HCT116 (cell line): Measurements from ENCODE around the gene COLEC11. TPM values are rescaled to one million over a fixed set of nuclear protein-coding genes. Genes with fewer than 3 reads are reported as not detected.

Experiments
- ATAC-seq: fragments of 200-7000 bp; cut with Tn5 transposase; 2 replicates; pipeline ENCODE4 v1.9.1; 2020; ENCODE audit warnings: mild to moderate bottlenecking, moderate library complexity
- BruUV-seq: library from RNA; stranded (reverse); fragments of 400-500 nt; replicated peaks from 2 replicates; lab custom pipeline; 2021; lab: Mats Ljungman, UMichigan
- CTCF ChIA-PET: fragments of 300-600 bp; sonication (Branson Sonifier 250); formaldehyde crosslinking; loops from one replicate; lab custom pipeline; 2021; ENCODE audit warnings: antibody characterized with exemption; lab: Charles Lee
- POLR2A ChIA-PET: fragments of 300-600, 350-600 bp; sonication (Branson Sonifier 250); formaldehyde crosslinking; loops from one replicate; lab custom pipeline; 2021; ENCODE audit warnings: antibody characterized with exemption; lab: Charles Lee
- RAD21 ChIA-PET, 2 experiments: fragments of 300-600 bp; sonication (Branson Sonifier 250); formaldehyde crosslinking; loops; one replicate each; lab custom pipeline; 2023; ENCODE audit warnings: low total read pairs in 2 of 2; ENCODE audit not compliant: uncharacterized antibody in 2 of 2, unreplicated experiment in 2 of 2, low non-redundant PET in 1 of 2; lab: Charles Lee
- DNase-seq: peaks from one replicate; pipeline ENCODE4 v3.0.0-alpha.2; 2010; ENCODE audit warnings: low read depth, low spot score
- H2AFZ ChIP-seq: fragments of 200-600 bp; shearing (Covaris generic), sonication (generic); 2 replicates; pipeline ENCODE4 v1.6.1; 2017; ENCODE audit warnings: low read depth, mixed run types, mixed read lengths, antibody characterized with exemption, low read length; ENCODE audit not compliant: poor library complexity, severe bottlenecking
- H3K27ac ChIP-seq: 2 replicates; pipeline ENCODE4 v1.5.1; 2012; ENCODE audit warnings: low read depth, low read length
- H3K27me3 ChIP-seq: fragments of 200-600 bp; sonication (generic); 2 replicates; pipeline ENCODE4 v1.6.1; 2016; ENCODE audit warnings: mixed run types, low read length, mixed read lengths; ENCODE audit not compliant: insufficient read depth
- H3K36me3 ChIP-seq, 2 experiments: fragments of 200-500 bp in 1 of 2; fragments of 200-600 bp in 1 of 2; sonication (Bioruptor generic) in 1 of 2; sonication (generic) in 1 of 2; 2 replicates each; pipeline versions ENCODE4 v1.5.1 to v1.6.1; 2014 to 2016; ENCODE audit warnings: low read length in 2 of 2, inconsistent platforms in 1 of 2, mixed read lengths in 1 of 2, mixed run types in 1 of 2; ENCODE audit not compliant: insufficient read depth in 2 of 2, control insufficient read depth in 1 of 2
- H3K4me1 ChIP-seq, 2 experiments: fragments of 200-600 bp in 1 of 2; sonication (generic) in 1 of 2; 2 replicates each; pipeline versions ENCODE4 v1.5.1 to v1.6.1; 2012 to 2017; ENCODE audit warnings: low read length in 2 of 2, inconsistent platforms in 1 of 2, mild to moderate bottlenecking in 1 of 2, mixed read lengths in 1 of 2, mixed run types in 1 of 2, moderate library complexity in 1 of 2; ENCODE audit not compliant: insufficient read depth in 2 of 2, control insufficient read depth in 1 of 2
- H3K4me2 ChIP-seq: fragments of 200-600 bp; sonication (generic); 2 replicates; pipeline ENCODE4 v1.6.1; 2017; ENCODE audit warnings: mixed run types, low read length, mixed read lengths
- H3K4me3 ChIP-seq, 2 experiments: fragments of 200-600 bp in 1 of 2; sonication (generic) in 1 of 2; replicated peaks in 1 of 2; 2 replicates each; pipeline ENCODE4 v1.5.1; 2011 to 2016; ENCODE audit warnings: low read length in 2 of 2, control low read depth in 1 of 2, low read depth in 1 of 2, mild to moderate bottlenecking in 1 of 2, mixed read lengths in 1 of 2, mixed run types in 1 of 2
- H3K79me2 ChIP-seq: fragments of 200-600 bp; sonication (generic); 2 replicates; pipeline ENCODE4 v1.6.1; 2017; ENCODE audit warnings: mild to moderate bottlenecking, mixed run types, low read length, moderate library complexity, mixed read lengths; ENCODE audit not compliant: insufficient read depth
- H3K9ac ChIP-seq: fragments of 200-600 bp; sonication (generic); 2 replicates; pipeline ENCODE4 v1.6.1; 2016; ENCODE audit warnings: low read length, mixed read lengths
- H3K9me2 ChIP-seq: fragments of 200-600 bp; sonication (generic), shearing (Covaris generic); 2 replicates; pipeline ENCODE4 v1.6.1; 2017; ENCODE audit warnings: mixed run types, mild to moderate bottlenecking, moderate library complexity; ENCODE audit not compliant: insufficient read depth
- H3K9me3 ChIP-seq, 2 experiments: fragments of 200-500 bp in 1 of 2; fragments of 200-600 bp in 1 of 2; sonication (Bioruptor generic) in 1 of 2; sonication (generic) in 1 of 2; 2 replicates each; pipeline ENCODE4 v1.6.1; 2014 to 2017; ENCODE audit warnings: low read length in 2 of 2, mixed read lengths in 2 of 2, inconsistent platforms in 1 of 2, low read depth in 1 of 2, mild to moderate bottlenecking in 1 of 2, mixed run types in 1 of 2, moderate library complexity in 1 of 2; ENCODE audit not compliant: control insufficient read depth in 1 of 2, insufficient read depth in 1 of 2
- H4K20me1 ChIP-seq: fragments of 200-600 bp; sonication (generic), shearing (Covaris generic); 2 replicates; pipeline ENCODE4 v1.6.1; 2017; ENCODE audit warnings: mixed run types, mild to moderate bottlenecking, moderate library complexity; ENCODE audit not compliant: insufficient read depth
- CBX3 ChIP-seq: IDR thresholded peaks from 2 replicates; pipeline ENCODE4 v1.6.1; 2012; ENCODE audit warnings: low read depth
- CEBPB ChIP-seq: IDR thresholded peaks from 2 replicates; pipeline ENCODE4 v1.6.1; 2012; ENCODE audit warnings: low read depth
- EGR1 ChIP-seq: IDR thresholded peaks from 2 replicates; pipeline ENCODE4 v1.6.1; 2012; ENCODE audit warnings: low read depth
- EZH2 ChIP-seq: fragments of 200-600 bp; sonication (generic); IDR thresholded peaks from 2 replicates; pipeline ENCODE4 v1.6.1; 2017; ENCODE audit warnings: antibody characterized with exemption, mixed run types
- EZH2phosphoT487 ChIP-seq: fragments of 200-600 bp; IDR thresholded peaks from 2 replicates; pipeline ENCODE4 v1.6.1; 2018; ENCODE audit warnings: antibody characterized with exemption, borderline replicate concordance
- FOSL1 ChIP-seq: IDR thresholded peaks from 2 replicates; pipeline ENCODE4 v1.6.1; 2012; ENCODE audit warnings: low read depth
- JUND ChIP-seq: IDR thresholded peaks from 2 replicates; pipeline ENCODE4 v1.6.1; 2012
- POLR2A ChIP-seq: IDR thresholded peaks from 2 replicates; pipeline ENCODE4 v1.7.0; 2011; ENCODE audit warnings: borderline replicate concordance; ENCODE audit not compliant: insufficient read depth, insufficient read length; ENCODE audit errors: extremely low read depth
- POLR2AphosphoS5 ChIP-seq: IDR thresholded peaks from 2 replicates; pipeline ENCODE4 v1.6.1; 2011; ENCODE audit warnings: mild to moderate bottlenecking, low read depth, low read length, moderate library complexity
- RAD21 ChIP-seq: IDR thresholded peaks from 2 replicates; pipeline ENCODE4 v1.6.1; 2012; ENCODE audit warnings: low read depth, mild to moderate bottlenecking
- SIN3A ChIP-seq: IDR thresholded peaks from 2 replicates; pipeline ENCODE4 v1.6.1; 2012; ENCODE audit warnings: low read depth
- SP1 ChIP-seq: IDR thresholded peaks from 2 replicates; pipeline ENCODE4 v1.6.1; 2012; ENCODE audit warnings: low read depth
- SRF ChIP-seq: IDR thresholded peaks from 2 replicates; pipeline ENCODE4 v1.6.1; 2012; ENCODE audit warnings: low read depth
- TCF7L2 ChIP-seq: IDR thresholded peaks from 2 replicates; pipeline ENCODE4 v1.7.0; 2011; ENCODE audit warnings: borderline replicate concordance, inconsistent platforms; ENCODE audit not compliant: insufficient read depth, insufficient read length; ENCODE audit errors: extremely low read depth
- YY1 ChIP-seq: IDR thresholded peaks from 2 replicates; pipeline ENCODE4 v1.6.1; 2011; ENCODE audit warnings: low read length, low read depth, moderate library complexity, mild to moderate bottlenecking; ENCODE audit not compliant: insufficient replicate concordance; ENCODE audit errors: extremely low read depth
- ZFX ChIP-seq: fragments of 450-650 bp; IDR thresholded peaks from 2 replicates; pipeline ENCODE4 v1.6.1; 2017
- ZNF274 ChIP-seq: fragments of 200-500 bp; sonication (Bioruptor generic); IDR thresholded peaks from 2 replicates; pipeline ENCODE4 v1.6.1; 2014; ENCODE audit warnings: mild to moderate bottlenecking, low read depth, low read length, inconsistent platforms
- intact Hi-C: fragments of 100-400 bp; cut with micrococcal nuclease; formaldehyde crosslinking; loops from 2 replicates; pipeline ENCODE4 v1.10.0; 2022
- total RNA-seq: library from RNA; stranded (reverse); gene quantifications from one replicate; pipeline ENCODE4 v1.2.1, GENCODE V29; 2021; ENCODE audit not compliant: unreplicated experiment
- TF ChIP-seq, protein P1 (sequence below): IDR thresholded peaks from 2 replicates; pipeline ENCODE4 v1.6.1; 2011; ENCODE audit warnings: mild to moderate bottlenecking, low read length, moderate library complexity; ENCODE audit not compliant: insufficient replicate concordance; ENCODE audit errors: extremely low read depth
- TF ChIP-seq, protein P2 (sequence below): IDR thresholded peaks from 2 replicates; pipeline ENCODE4 v1.6.1; 2012
- TF ChIP-seq, protein P3 (sequence below): IDR thresholded peaks from 2 replicates; pipeline ENCODE4 v1.6.1; 2012; ENCODE audit warnings: low read depth
- TF ChIP-seq, protein P4 (sequence below): IDR thresholded peaks from 2 replicates; pipeline ENCODE4 v1.6.1; 2012
- TF ChIP-seq, protein P5 (sequence below), 3 experiments: fragments of 200-600 bp in 1 of 3; sonication (generic) in 1 of 3; IDR thresholded peaks in 2 of 3; conservative IDR thresholded peaks in 1 of 3; 2 replicates each; pipeline ENCODE4 v1.5.1; 2012 to 2017; ENCODE audit warnings: low read depth in 2 of 3, low read length in 2 of 3, antibody characterized with exemption in 1 of 3, borderline replicate concordance in 1 of 3, control low read depth in 1 of 3, mild to moderate bottlenecking in 1 of 3, mixed read lengths in 1 of 3, mixed run types in 1 of 3, moderate library complexity in 1 of 3; ENCODE audit not compliant: insufficient read depth in 1 of 3

The COLEC11 gene
- total RNA-seq, 1 experiment from 2014 or later, result 0.15 TPM

DNA sequence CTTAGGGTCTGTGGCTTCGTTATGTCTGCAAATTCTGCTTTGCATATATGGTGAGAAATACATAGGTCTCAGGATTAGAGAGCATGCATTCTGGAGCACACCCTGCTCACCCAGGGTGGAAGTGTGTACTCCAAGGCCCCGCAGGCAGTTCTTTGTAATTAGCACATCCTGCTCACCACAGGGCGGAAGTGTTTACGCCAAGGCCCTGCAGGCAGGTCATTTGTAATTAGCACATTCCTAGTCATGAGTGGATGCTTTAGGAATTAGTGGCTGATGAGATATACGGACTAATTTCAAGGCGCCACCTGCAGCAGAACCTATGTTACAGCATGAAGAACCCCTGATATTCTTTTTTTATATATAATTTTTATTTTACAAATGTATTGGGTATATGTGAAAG, 67.3 kb downstream of the COLEC11 start:
- Histone ChIP-seq H3K9me3 (no peaks in the 10 kb centered on the region), H3K36me3 (no peaks in the 10 kb centered on the region), H3K27me3 (no peaks in the 10 kb centered on the region), H3K9me2 (no peaks in the 10 kb centered on the region), H3K4me2 (peak overlapping the region; percentile 47), H3K79me2 (no peaks in the 10 kb centered on the region), H3K4me1 (peaks cover 16 to 39% of the 10 kb centered on the region in 2 experiments), H3K27ac (no peak overlapping the region), H3K9ac (no peak overlapping the region), H3K4me3 (no peak overlapping the region), H2AFZ (peak overlapping the region; percentile 30), H4K20me1 (no peaks in the 10 kb centered on the region)
- intact Hi-C loops, result no loop called here
- peak; percentile 21 for DNase-seq
- ChIA-PET POLR2A (no interaction called here), CTCF (no interaction called here), RAD21 (no interaction called here)
- BruUV-seq, result no TSS peak
- ATAC-seq, result peak; percentile 44
- TF ChIP-seq POLR2AphosphoS5 (no peak), ZNF274 (no peak), FOSL1 (0 out of 2 replicates have a peak, but pooled peaks have one; percentile 13), CBX3 (no peak), TCF7L2 (peak; percentile 23), RAD21 (no peak; the same call in 1 of the 2 replicates), SIN3A (no peak), ZFX (no peak), EGR1 (no peak), JUND (peak; percentile 26; the same call in 1 of the 2 replicates), EZH2 (no peak), POLR2A (no peak), SP1 (no peak), EZH2phosphoT487 (no peak), YY1 (no peak), CEBPB (no peak), SRF (no peak)
- TF ChIP-seq, protein P1, sequence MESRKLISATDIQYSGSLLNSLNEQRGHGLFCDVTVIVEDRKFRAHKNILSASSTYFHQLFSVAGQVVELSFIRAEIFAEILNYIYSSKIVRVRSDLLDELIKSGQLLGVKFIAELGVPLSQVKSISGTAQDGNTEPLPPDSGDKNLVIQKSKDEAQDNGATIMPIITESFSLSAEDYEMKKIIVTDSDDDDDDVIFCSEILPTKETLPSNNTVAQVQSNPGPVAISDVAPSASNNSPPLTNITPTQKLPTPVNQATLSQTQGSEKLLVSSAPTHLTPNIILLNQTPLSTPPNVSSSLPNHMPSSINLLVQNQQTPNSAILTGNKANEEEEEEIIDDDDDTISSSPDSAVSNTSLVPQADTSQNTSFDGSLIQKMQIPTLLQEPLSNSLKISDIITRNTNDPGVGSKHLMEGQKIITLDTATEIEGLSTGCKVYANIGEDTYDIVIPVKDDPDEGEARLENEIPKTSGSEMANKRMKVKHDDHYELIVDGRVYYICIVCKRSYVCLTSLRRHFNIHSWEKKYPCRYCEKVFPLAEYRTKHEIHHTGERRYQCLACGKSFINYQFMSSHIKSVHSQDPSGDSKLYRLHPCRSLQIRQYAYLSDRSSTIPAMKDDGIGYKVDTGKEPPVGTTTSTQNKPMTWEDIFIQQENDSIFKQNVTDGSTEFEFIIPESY, result no peak
- TF ChIP-seq, protein P2, sequence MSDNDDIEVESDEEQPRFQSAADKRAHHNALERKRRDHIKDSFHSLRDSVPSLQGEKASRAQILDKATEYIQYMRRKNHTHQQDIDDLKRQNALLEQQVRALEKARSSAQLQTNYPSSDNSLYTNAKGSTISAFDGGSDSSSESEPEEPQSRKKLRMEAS, result 0 out of 2 replicates have a peak, but pooled peaks have one; percentile 27
- TF ChIP-seq, protein P3, sequence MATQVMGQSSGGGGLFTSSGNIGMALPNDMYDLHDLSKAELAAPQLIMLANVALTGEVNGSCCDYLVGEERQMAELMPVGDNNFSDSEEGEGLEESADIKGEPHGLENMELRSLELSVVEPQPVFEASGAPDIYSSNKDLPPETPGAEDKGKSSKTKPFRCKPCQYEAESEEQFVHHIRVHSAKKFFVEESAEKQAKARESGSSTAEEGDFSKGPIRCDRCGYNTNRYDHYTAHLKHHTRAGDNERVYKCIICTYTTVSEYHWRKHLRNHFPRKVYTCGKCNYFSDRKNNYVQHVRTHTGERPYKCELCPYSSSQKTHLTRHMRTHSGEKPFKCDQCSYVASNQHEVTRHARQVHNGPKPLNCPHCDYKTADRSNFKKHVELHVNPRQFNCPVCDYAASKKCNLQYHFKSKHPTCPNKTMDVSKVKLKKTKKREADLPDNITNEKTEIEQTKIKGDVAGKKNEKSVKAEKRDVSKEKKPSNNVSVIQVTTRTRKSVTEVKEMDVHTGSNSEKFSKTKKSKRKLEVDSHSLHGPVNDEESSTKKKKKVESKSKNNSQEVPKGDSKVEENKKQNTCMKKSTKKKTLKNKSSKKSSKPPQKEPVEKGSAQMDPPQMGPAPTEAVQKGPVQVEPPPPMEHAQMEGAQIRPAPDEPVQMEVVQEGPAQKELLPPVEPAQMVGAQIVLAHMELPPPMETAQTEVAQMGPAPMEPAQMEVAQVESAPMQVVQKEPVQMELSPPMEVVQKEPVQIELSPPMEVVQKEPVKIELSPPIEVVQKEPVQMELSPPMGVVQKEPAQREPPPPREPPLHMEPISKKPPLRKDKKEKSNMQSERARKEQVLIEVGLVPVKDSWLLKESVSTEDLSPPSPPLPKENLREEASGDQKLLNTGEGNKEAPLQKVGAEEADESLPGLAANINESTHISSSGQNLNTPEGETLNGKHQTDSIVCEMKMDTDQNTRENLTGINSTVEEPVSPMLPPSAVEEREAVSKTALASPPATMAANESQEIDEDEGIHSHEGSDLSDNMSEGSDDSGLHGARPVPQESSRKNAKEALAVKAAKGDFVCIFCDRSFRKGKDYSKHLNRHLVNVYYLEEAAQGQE, result no peak
- TF ChIP-seq, protein P4, sequence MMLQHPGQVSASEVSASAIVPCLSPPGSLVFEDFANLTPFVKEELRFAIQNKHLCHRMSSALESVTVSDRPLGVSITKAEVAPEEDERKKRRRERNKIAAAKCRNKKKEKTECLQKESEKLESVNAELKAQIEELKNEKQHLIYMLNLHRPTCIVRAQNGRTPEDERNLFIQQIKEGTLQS, result no peak
- TF ChIP-seq, protein P5, sequence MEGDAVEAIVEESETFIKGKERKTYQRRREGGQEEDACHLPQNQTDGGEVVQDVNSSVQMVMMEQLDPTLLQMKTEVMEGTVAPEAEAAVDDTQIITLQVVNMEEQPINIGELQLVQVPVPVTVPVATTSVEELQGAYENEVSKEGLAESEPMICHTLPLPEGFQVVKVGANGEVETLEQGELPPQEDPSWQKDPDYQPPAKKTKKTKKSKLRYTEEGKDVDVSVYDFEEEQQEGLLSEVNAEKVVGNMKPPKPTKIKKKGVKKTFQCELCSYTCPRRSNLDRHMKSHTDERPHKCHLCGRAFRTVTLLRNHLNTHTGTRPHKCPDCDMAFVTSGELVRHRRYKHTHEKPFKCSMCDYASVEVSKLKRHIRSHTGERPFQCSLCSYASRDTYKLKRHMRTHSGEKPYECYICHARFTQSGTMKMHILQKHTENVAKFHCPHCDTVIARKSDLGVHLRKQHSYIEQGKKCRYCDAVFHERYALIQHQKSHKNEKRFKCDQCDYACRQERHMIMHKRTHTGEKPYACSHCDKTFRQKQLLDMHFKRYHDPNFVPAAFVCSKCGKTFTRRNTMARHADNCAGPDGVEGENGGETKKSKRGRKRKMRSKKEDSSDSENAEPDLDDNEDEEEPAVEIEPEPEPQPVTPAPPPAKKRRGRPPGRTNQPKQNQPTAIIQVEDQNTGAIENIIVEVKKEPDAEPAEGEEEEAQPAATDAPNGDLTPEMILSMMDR (IDR thresholded peaks at IDR 0.05 in 2 of 3, conservative IDR thresholded peaks at IDR 0.05 in 1 of 3; ENCODE audit: borderline replicate concordance in 1 of 3, insufficient read depth in 1 of 3, low read depth in 2 of 3, low read length in 2 of 3), result peak; percentile 9 to 25 (median 12); a peak in 2 of 6 replicates
